ENCODE data around the gene FRMD4A.

- TF ChIP-seq CTCF (IDR thresholded peaks at IDR 0.05; ENCODE audit: poor library complexity), result no peak
- no peak for TF ChIP-seq EZH2 (IDR thresholded peaks at IDR 0.05; ENCODE audit: borderline replicate concordance)
Measured at GRCh38 chr10:13939391-13939790, 391.3 kb downstream of the FRMD4A start.

All from hepatocyte (in vitro differentiated cells).